IPS-11a (cell line): ENCODE data around the gene IKBKG.
"Not testable (repeated sequence)": the region's sequence is repeated elsewhere in the genome, so short reads cannot be mapped to it uniquely, and the experiment has no call there.

Experiments used
- H3K4me3 ChIP-seq: one replicate; pipeline ENCODE4 v1.5.1; 2013; ENCODE audit warnings: low read depth, low read length, control low read depth

IKBKG gene

GRCh38 chrX:154552112-154552806 is 4.8 kb downstream of the IKBKG start:
- H3K4me3 ChIP-seq = not testable (repeated sequence)

GRCh38 chrX:154558060-154558690 is 10.8 kb downstream of the IKBKG start:
- not testable (repeated sequence) for H3K4me3 ChIP-seq

GRCh38 chrX:154558896-154559295 is 11.5 kb downstream of the IKBKG start:
- not testable (repeated sequence) for H3K4me3 ChIP-seq

- H3K4me3 ChIP-seq = not testable (repeated sequence)
Measured at GRCh38 chrX:154560326-154560725, 12.9 kb downstream of the IKBKG start.

- not testable (repeated sequence) for H3K4me3 ChIP-seq
Measured at GRCh38 chrX:154562295-154562694, 14.9 kb downstream of the IKBKG start.

GRCh38 chrX:154570361-154570760 is 22.9 kb downstream of the IKBKG start:
- not testable (repeated sequence) for H3K4me3 ChIP-seq

GRCh38 chrX:154573061-154573460 is 25.6 kb downstream of the IKBKG start:
- not testable (repeated sequence) for H3K4me3 ChIP-seq

GRCh38 chrX:154575076-154575475 is 27.7 kb downstream of the IKBKG start:
- not testable (repeated sequence) for H3K4me3 ChIP-seq

GRCh38 chrX:154582994-154583393 is 35.6 kb downstream of the IKBKG start:
- not testable (repeated sequence) for H3K4me3 ChIP-seq

GRCh38 chrX:154584585-154585183 is 37.3 kb downstream of the IKBKG start, which contains the start of gene CTAG1A:
Gene CTAG1A, plus strand, starts transcription at chrX:154585133. Its CDS starts 74 bp downstream, at chrX:154585207.
- H3K4me3 ChIP-seq = not testable (repeated sequence)

GRCh38 chrX:154590415-154590814 is 43.0 kb downstream of the IKBKG start:
- H3K4me3 ChIP-seq = not testable (repeated sequence)

GRCh38 chrX:154592505-154592904 is 45.1 kb downstream of the IKBKG start:
- H3K4me3 ChIP-seq = no peak overlapping the region

- no peak overlapping the region for H3K4me3 ChIP-seq
Measured at GRCh38 chrX:154593201-154593600, 45.8 kb downstream of the IKBKG start.

- H3K4me3 ChIP-seq = no peak overlapping the region
Measured at GRCh38 chrX:154594491-154594890, 47.1 kb downstream of the IKBKG start.

- H3K4me3 ChIP-seq = no peak overlapping the region
Measured at GRCh38 chrX:154595559-154596249, 48.3 kb downstream of the IKBKG start.

- H3K4me3 ChIP-seq = no peak overlapping the region
Measured at GRCh38 chrX:154596290-154596929, 49.0 kb downstream of the IKBKG start.

- H3K4me3 ChIP-seq = no peak overlapping the region
Measured at GRCh38 chrX:154597221-154597620, 49.8 kb downstream of the IKBKG start.

- no peak overlapping the region for H3K4me3 ChIP-seq
Measured at GRCh38 chrX:154598656-154599055, 51.2 kb downstream of the IKBKG start.

- H3K4me3 ChIP-seq = no peak overlapping the region
Measured at GRCh38 chrX:154599531-154599930, 52.1 kb downstream of the IKBKG start.

GRCh38 chrX:154600759-154601374 is 53.4 kb downstream of the IKBKG start:
- no peak overlapping the region for H3K4me3 ChIP-seq

GRCh38 chrX:154602226-154602625 is 54.8 kb downstream of the IKBKG start:
- no peak overlapping the region for H3K4me3 ChIP-seq
